Right ventricle myocardium superior (tissue), 1 donor: ENCODE data around the gene SMC6. TPM values are rescaled to one million over a fixed set of nuclear protein-coding genes. Genes with fewer than 3 reads are reported as not detected.

Experiments used
- ATAC-seq: fragments of 200-7000 bp; cut with Tn5 transposase; one replicate; pipeline ENCODE4 v1.9.1; 2020; ENCODE audit warnings: mild to moderate bottlenecking; ENCODE audit not compliant: poor library complexity
- DNase-seq: peaks from one replicate; pipeline ENCODE4 v3.0.0-alpha.2; 2020
- intact Hi-C: fragments of 100-400 bp; cut with DNase I; formaldehyde crosslinking; loops from one replicate; pipeline ENCODE4 v1.11.2; 2022
- total RNA-seq: library from RNA; stranded (reverse); fragmentation: NEBNext Ultra II Directional; extraction: Animal tissue kit (Norgen Biotek cat#: 25700); gene quantifications from one replicate; pipeline ENCODE4 v1.2.1, GENCODE V29; 2021
- donor health status: DM: no; HTN: yes; CAD: no; lungs with severe emphysema.

SMC6 gene
- total RNA-seq, 1 donor from 2014 or later = 12.1 TPM

DNA sequence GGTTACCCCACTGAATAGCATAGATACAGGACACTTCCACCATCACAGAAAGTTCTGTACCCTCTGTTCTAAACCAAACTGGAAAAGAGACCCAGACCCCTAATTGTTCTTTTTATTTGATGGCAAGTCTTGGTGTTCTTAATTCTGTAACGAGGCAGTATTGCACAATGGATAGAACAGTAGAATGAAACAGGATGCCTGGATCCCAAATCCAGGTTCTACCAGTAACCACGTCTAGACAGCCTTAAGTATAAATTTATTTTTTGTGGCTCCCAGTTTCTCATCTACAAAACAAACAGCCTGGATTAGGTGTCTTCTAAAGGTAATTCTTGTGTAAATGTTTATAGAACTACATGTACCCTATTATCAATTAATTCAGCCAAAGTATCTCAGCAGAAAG, 23.7 kb downstream of the SMC6 start:
- DNase-seq (no peak), ATAC-seq (no peak)
- intact Hi-C loops = no loop called here

GRCh38 chr2:17728210-17728609, 25.4 kb downstream of the SMC6 start:
- no peak for DNase-seq
- intact Hi-C loops = no loop called here
- no peak for ATAC-seq

DNA sequence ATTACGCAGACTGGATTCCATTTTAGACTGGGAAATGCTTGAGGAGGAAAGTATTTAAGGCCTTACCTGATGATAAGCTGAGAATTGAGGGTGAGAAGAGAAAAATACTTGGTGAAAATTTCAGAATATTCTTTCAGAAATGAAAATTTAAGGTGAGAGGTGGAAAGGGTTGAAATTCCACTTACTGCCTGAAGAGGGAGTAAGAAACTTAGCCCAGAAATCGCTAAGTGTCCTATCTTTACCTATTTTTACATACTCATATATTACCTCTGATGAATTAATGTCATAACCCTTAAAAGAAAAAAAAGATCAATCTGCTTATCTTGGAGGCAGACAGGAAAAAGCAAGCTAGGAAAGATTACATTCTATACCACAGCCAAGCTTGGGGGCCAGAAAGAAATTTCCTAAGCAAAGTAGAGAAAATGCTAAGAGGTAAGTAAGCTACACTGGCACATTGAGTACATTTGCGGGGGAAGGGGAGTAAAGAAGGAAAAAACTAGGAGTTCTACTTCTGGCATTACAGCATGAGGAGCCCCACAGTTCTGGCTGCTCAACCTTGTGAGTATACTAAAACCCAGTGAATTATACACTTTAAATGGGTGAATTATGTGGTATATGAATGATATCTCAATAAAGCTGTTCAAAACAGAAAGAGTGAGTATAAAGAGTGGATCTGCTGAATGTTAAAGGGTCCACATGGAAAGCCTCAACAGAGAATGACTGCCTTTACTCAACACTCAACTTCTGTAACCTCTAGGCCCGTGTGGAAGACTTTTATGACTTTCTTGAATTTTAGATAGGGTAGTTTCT, 33.8 kb downstream of the SMC6 start:
- ATAC-seq = peak; percentile 59
- intact Hi-C loops = no loop called here
- DNase-seq = no peak

DNA sequence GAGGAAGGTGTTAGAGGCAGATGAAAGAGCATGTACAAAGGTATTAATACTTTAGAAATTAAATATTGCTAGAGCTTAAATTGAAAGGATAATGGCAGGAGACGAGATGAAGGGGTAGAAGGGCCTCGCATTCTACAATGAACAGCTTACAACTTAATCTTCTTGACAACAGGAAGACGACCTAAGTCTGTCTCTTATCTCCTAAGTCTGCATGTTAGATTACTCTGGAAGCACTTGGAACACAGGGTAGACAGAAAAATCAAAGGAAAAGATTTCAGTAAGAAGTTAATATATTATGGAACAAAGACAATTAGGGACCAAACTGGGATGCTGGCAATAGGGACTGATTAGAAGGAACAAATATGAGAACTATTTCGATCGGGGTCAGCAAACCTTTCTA, 34.9 kb downstream of the SMC6 start:
- no peak for DNase-seq
- intact Hi-C loops = no loop called here
- ATAC-seq = no peak

GRCh38 chr2:17717666-17718065, 35.9 kb downstream of the SMC6 start:
- DNase-seq = no peak
- intact Hi-C loops = no loop called here
- ATAC-seq = no peak

DNA sequence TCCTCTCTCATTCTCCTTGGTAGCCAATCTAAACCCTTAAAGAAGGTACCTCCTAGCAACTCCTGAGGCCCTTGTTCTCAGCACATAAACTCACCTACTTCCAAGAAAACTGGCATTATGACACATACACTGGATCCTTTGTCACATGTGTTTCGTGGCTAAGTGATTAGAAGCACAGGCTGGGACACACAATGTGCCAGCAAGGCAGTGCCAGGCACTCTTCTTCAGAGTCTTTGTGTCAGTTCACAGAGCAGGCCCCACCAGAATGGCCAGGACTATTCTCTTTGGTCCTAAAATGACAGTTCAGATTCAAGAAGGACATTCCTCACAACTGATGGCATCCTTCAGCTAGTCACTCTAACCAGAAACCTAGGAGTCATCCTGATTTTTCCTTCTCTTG, 40.3 kb downstream of the SMC6 start:
- ATAC-seq (peak; percentile 42), DNase-seq (no peak)
- intact Hi-C loops = no loop called here

DNA sequence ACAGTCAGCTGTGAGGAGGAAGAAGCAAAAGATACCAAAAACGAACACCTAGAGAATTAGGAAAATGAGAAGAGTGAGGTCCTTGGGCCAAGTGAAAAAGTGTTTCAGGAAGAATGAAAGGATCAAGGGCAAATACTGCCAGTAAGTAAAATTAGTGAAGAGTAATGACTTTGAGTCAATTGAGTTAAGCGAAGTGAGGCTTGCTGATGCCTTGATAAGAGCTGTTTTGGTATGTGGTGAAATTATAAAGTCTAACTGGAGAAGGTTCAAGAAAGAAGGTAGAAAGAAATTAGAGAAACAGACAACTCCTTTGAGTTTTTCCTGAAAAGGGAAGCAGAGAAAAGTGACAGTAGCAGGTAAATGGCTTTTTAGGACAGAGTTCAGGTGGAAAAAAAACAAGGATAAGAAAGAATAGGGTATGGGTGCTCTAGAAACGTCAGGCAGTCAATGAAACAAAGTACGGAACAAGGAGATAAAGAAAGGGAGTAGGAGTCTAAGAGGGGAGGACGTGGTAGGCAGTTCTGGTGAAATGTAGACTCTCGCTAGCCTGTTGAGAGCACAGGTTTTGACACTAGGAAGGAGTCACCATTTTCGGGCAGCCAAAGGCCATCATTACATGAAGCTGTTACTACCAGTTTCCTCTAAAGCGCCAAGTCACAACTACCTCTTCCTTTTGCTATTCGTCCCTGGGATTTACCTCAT, 42.9 kb downstream of the SMC6 start:
- intact Hi-C loops = no loop called here
- no peak for DNase-seq
- no peak for ATAC-seq

DNA sequence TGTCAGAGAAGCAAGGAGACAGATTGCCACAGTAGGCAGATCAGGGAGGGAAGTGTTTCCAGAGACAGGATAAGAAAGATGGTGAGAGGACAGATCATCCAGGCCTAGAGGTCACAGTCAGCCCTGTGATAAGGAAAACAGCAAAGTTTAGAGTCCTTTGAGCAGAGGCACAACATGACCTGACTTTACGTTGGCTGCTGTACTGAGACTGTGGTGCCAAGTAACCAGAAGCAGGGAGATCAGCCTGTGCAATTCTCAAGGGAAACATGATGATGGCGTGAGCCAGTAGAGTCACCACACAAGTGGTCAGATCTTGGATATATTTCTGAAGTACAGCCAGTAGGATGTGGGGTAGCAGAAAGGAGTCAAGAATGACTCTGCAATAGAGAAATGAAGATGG, 43.7 kb downstream of the SMC6 start:
- no peak for DNase-seq
- intact Hi-C loops = no loop called here

DNA sequence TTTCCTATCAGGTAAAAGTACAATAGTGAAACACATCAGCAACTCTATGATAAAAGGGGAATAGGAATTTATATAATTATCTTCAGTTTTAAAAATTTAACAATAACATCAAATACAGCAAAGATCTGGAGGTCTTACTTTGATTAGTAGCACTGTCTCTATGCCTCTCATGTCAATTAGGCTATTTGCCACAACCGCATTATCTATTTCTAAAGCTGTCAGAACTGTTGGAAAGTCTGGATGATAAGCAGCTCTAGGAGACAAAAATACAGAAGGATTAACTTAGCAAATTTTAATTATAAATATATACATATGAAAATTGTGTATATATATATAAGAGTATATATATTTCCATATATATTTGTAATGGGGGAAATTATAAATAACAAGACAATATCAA, 45.1 kb downstream of the SMC6 start:
- no peak for ATAC-seq
- DNase-seq = no peak
- intact Hi-C loops = no loop called here

More for the DNA sequence above, 43.7 kb downstream of the SMC6 start:
- peak; percentile 66 for ATAC-seq

DNA sequence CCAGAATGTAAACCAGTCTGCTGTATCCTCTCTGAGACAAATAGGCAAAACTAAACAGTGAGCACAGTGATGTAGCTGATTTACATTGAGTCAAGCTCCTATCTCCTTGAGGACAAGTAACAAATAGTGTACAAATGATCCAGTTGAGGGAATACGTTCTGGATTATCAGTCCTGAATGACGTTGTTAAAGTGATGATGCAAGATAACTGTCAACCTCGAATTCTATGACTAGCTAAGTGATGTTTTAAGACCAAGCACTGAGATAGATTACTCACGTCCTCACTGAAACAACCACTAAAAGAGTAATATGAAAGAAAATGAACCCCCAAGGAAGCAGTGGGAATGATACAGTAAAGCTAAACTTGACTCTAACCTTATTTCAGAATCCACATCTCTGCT, 46.8 kb downstream of the SMC6 start:
- intact Hi-C loops = no loop called here
- ATAC-seq (no peak), DNase-seq (no peak)

DNA sequence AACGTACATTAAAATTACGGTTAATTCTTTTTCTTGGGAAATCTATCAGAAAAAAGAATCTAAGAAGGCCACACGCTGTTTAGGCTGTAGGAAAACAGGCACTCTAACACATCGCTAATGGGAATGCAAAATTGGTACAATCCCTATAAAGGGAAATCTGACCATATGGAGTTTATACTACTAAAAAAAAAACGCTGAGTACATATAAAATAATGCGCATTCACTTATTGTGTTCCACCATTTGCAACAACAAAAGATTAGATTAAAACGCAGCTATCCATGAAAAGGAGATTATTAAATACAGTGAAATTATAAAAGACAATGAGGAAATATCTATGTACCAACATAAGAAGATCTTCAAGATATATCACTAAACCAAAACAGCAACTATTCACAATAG, 62.8 kb downstream of the SMC6 start:
- no peak for ATAC-seq
- intact Hi-C loops = no loop called here
- DNase-seq = no peak

DNA sequence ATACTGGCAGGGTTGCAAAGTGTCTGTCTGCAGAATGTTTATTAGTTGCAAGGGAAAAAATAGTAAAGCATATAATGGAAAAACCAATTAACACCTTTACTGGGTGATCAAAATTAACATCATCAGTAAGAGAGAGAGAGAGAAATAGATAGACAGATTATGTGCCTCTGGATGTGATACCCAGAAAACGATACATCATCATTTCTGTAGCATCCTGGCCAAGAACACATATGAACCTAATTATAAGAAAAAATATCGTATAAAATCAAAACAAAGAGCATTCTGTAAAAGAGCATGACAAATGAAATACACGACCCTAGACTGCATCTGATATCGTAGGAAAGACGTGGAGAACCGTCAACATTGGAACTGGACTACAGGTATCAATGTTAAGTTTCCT, 64.6 kb downstream of the SMC6 start:
- ATAC-seq (no peak), DNase-seq (no peak)
- intact Hi-C loops = no loop called here

GRCh38 chr2:17688600-17688999, 65.0 kb downstream of the SMC6 start:
- DNase-seq (no peak), ATAC-seq (no peak)
- intact Hi-C loops = no loop called here

DNA sequence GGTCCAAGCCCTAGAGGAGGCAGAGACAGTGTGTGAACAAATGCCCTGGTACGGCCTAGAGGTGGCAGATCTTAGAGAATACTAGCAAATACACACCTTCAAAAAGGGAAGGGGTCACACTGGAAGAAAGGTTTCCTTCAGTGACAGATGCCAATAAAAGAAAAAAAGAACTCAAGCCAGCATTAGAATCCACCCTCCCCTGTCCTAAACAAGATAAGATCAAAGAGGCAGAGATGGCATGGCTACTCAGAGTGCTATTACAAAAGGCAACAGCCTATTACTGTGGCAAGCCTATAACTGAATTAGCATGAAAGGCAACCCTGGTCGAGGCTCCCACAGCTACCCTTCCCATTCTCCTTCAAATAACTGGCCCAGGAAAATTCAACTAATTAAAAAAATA, 69.6 kb downstream of the SMC6 start:
- intact Hi-C loops = no loop called here

GRCh38 chr2:17682098-17682857, 71.3 kb downstream of the SMC6 start:
- intact Hi-C loops = no loop called here
- DNase-seq (no peak), ATAC-seq (peak; percentile 62)

More for the DNA sequence above, 69.6 kb downstream of the SMC6 start:
- DNase-seq (no peak), ATAC-seq (no peak)

GRCh38 chr2:17680119-17680518, 73.5 kb downstream of the SMC6 start:
- intact Hi-C loops = no loop called here
- no peak for DNase-seq
- no peak for ATAC-seq

DNA sequence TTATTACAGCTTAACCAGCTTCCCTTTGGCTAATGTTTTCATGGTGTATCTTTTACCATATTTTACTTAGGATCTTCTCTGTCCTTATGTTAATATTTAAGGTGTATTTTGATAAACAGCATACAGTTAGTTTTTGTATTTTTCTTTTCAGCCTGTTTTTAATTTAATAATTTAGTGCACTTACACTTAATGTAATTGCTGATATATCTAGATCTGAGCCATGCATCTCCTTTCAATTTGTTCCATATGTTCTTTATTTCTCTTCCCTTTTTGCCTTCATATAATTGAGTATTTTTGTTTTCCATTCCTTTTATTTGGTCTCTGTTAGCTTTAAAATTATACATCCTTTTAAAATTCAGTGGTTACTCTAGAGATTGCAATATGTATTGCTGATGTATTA, 78.8 kb downstream of the SMC6 start:
- intact Hi-C loops = loop anchor here (10.0 kb wide), 1 partner anchor 200 kb away; no protein-coding TSS in a partner anchor
- no peak for ATAC-seq
- DNase-seq = no peak

- intact Hi-C loops = loop anchor here (10.0 kb wide), 1 partner anchor 198 kb away; no protein-coding TSS in a partner anchor
- ATAC-seq = no peak
- DNase-seq = no peak
These were observed 80.9 kb downstream of the SMC6 start for GRCh38 chr2:17672583-17673317.

- ATAC-seq = no peak
- no peak for DNase-seq
- intact Hi-C loops = loop anchor here (10.0 kb wide), 1 partner anchor 893 kb away; no protein-coding TSS in a partner anchor
These were observed 85.7 kb downstream of the SMC6 start for GRCh38 chr2:17667898-17668297.
